Esophagus muscularis mucosa (tissue), 3 donors: Measurements from ENCODE around the gene TP53I3.
"Not testable (repeated sequence)": the region's sequence is repeated elsewhere in the genome, so short reads cannot be mapped to it uniquely, and the experiment has no call there.

ENCODE experiments used
- CTCF ChIP-seq, 3 experiments: fragments of 200-600 bp in 2 of 3; fragments of 450-650 bp in 1 of 3; sonication (generic) in 2 of 3; IDR thresholded peaks; one replicate each; pipeline ENCODE4 v1.5.1; 2017 to 2019; ENCODE audit warnings: antibody characterized with exemption in 3 of 3, mild to moderate bottlenecking in 2 of 3, moderate library complexity in 1 of 3
- POLR2A ChIP-seq: fragments of 450-650 bp; IDR thresholded peaks from one replicate; pipeline ENCODE4 v1.6.1; 2017; ENCODE audit warnings: antibody characterized with exemption, moderate library complexity, mild to moderate bottlenecking, low read depth

- not testable (repeated sequence) for TF ChIP-seq CTCF (IDR thresholded peaks at IDR 0.05); POLR2A
Measured at GRCh38 chr2:24093270-24093669, 8.6 kb upstream of the TP53I3 start.
